ENCODE results near the gene RNF168.
"Not testable (repeated sequence)": the region's sequence is repeated elsewhere in the genome, so short reads cannot be mapped to it uniquely, and the experiment has no call there.

RNF168 gene

GRCh38 chr3:196503196-196504076 lies at the start of gene RNF168:
Gene RNF168, minus strand, starts transcription at chr3:196503768. Its CDS starts 595 bp downstream, at chr3:196503173.
- DNase-seq: peak; percentile 95

- no peak for DNase-seq
These were observed 48.7 kb upstream of the RNF168 start for GRCh38 chr3:196552253-196552652.

- not testable (repeated sequence) for DNase-seq
These were observed 46.6 kb upstream of the RNF168 start for GRCh38 chr3:196550172-196550571.

- DNase-seq: not testable (repeated sequence)
These were observed 45.7 kb upstream of the RNF168 start for GRCh38 chr3:196549312-196549711.

- no peak for DNase-seq
These were observed 43.5 kb upstream of the RNF168 start for GRCh38 chr3:196547067-196547466.

- no peak for DNase-seq
These were observed 43.0 kb upstream of the RNF168 start for GRCh38 chr3:196546537-196546936.

GRCh38 chr3:196544491-196544992 lies 41.0 kb upstream of the RNF168 start:
- DNase-seq: no peak

- no peak for DNase-seq
These were observed 38.3 kb upstream of the RNF168 start for GRCh38 chr3:196541684-196542445.

GRCh38 chr3:196537319-196537984 lies 33.9 kb upstream of the RNF168 start:
- peak; percentile 26 for DNase-seq

- DNase-seq: no peak
These were observed 29.7 kb upstream of the RNF168 start for GRCh38 chr3:196533260-196533681.

GRCh38 chr3:196531418-196531817 lies 27.9 kb upstream of the RNF168 start:
- DNase-seq: no peak

- peak; percentile 73 for DNase-seq
These were observed 25.2 kb upstream of the RNF168 start for GRCh38 chr3:196528639-196529233.

GRCh38 chr3:196525141-196525540 lies 21.6 kb upstream of the RNF168 start:
- no peak for DNase-seq

- DNase-seq: no peak
These were observed 21.0 kb upstream of the RNF168 start for GRCh38 chr3:196524527-196524926.

GRCh38 chr3:196523841-196524240 lies 20.3 kb upstream of the RNF168 start:
- DNase-seq: no peak

- DNase-seq: not testable (repeated sequence)
These were observed 17.7 kb upstream of the RNF168 start for GRCh38 chr3:196521291-196521690.

GRCh38 chr3:196519718-196520082 lies 16.1 kb upstream of the RNF168 start:
- DNase-seq: no peak

- peak; percentile 72 for DNase-seq
These were observed 15.6 kb upstream of the RNF168 start for GRCh38 chr3:196518966-196519717.

GRCh38 chr3:196517919-196518318 lies 14.4 kb upstream of the RNF168 start:
- no peak for DNase-seq

- DNase-seq: no peak
These were observed 13.7 kb upstream of the RNF168 start for GRCh38 chr3:196517162-196517800.

GRCh38 chr3:196514913-196515621 lies 11.5 kb upstream of the RNF168 start, which contains the start of gene SMCO1:
Gene SMCO1, minus strand, starts transcription at chr3:196515346. Its CDS starts 137 bp downstream, at chr3:196515209.
- no peak for DNase-seq
